Uterus (tissue), 4 donors: ENCODE results near the gene CLDN9. TPM values are rescaled to one million over a fixed set of nuclear protein-coding genes. Genes with fewer than 3 reads are reported as not detected.
A peak's percentile ranks its signal among the peaks of the same experiment; 100 is the strongest.

Experiments
- DNase-seq, 2 donors: peaks; one replicate each; pipeline ENCODE4 v3.0.0-alpha.2; 2019 to 2020
- H3K27ac ChIP-seq, 2 donors: fragments of 200-600 bp; sonication (generic); 1 replicate in 1 of 2; 2 replicates in 1 of 2; pipeline ENCODE4 v1.5.1; 2016 to 2018
- H3K27me3 ChIP-seq, 2 donors: fragments of 200-600 bp; sonication (generic); one replicate each; pipeline ENCODE4 v1.5.1; 2018 to 2019; ENCODE audit warnings: control low read depth in 1 of 2
- H3K36me3 ChIP-seq, 2 donors: fragments of 200-600 bp; sonication (generic); one replicate each; pipeline ENCODE4 v1.5.1; 2019; ENCODE audit warnings: control low read depth in 1 of 2
- H3K4me1 ChIP-seq, 2 donors: fragments of 200-600 bp; sonication (generic); one replicate each; pipeline ENCODE4 v1.5.1; 2018 to 2019; ENCODE audit warnings: control low read depth in 1 of 2
- H3K4me3 ChIP-seq, 2 donors: fragments of 200-600 bp; sonication (generic); 1 replicate in 1 of 2; 2 replicates in 1 of 2; pipeline ENCODE4 v1.5.1; 2018 to 2019; ENCODE audit warnings: mild to moderate bottlenecking in 1 of 2
- H3K9me3 ChIP-seq, 2 donors: fragments of 200-600 bp; sonication (generic); one replicate each; pipeline ENCODE4 v1.5.1; 2019; ENCODE audit warnings: control low read depth in 1 of 2
- POLR2A ChIP-seq, 2 donors: fragments of 450-650 bp; IDR thresholded peaks; one replicate each; pipeline ENCODE4 v1.6.1; 2016; ENCODE audit warnings: antibody characterized with exemption in 2 of 2, mild to moderate bottlenecking in 1 of 2, moderate library complexity in 1 of 2
- intact Hi-C: fragments of 100-400 bp; cut with DNase I; formaldehyde crosslinking; loops from one replicate; pipeline ENCODE4 v1.15.1; 2023; ENCODE audit warnings: low total_unique reads
- total RNA-seq, 4 donors: library from RNA; depleted of rRNA in 3 of 4; stranded (reverse); fragments of >200 nt in 3 of 4; gene quantifications; one replicate each; pipeline versions ENCODE4 v1.1.0 to v1.2.4, GENCODE V29; 2014 to 2023
- TF ChIP-seq, protein P1 (sequence below), 4 experiments: fragments of 200-600 bp in 2 of 4; fragments of 450-650 bp in 2 of 4; sonication (generic) in 2 of 4; IDR thresholded peaks; one replicate each; pipeline ENCODE4 v1.5.1; 2016 to 2019; ENCODE audit warnings: antibody characterized with exemption in 4 of 4, mild to moderate bottlenecking in 2 of 4, moderate library complexity in 1 of 4
- donor health status: DM: yes; HTN: yes; CAD: no.

CLDN9 gene
- total RNA-seq, 4 donors from 2014 or later: 0.21 to 1.8 TPM; not detected in 2

DNA sequence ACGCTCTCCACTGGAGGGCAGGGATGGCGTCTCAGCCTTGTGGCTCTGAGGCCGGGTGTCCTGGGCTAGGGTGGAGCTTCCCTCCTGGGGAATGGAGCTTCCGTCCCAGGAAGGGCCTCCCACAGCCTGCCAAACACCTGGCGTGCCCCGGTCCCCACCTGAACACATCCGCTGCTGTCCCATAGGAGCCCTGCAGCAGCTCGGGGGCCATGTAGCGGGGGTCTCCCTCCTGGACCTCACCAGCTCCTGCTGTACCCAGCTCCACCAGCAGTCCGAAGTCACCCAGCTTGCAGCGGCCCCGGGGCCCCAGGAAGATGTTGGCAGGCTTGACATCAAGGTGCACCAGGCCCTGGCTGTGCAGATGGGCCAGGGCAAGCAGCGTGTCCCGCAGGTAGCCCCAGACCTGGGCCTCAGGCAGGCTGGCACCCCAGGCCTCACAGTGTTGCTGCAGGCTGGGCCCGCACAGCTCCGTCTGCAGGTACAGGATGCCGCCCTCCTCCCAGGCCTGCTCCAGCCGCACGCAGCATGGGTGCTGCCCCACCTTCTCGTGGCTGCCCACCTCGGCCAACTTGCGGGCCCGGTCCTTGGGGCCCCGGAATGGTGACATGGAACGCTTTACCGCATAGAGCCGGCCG, 37.4 kb upstream of the CLDN9 start:
- intact Hi-C loops: no loop called here
- TF ChIP-seq, protein P1, sequence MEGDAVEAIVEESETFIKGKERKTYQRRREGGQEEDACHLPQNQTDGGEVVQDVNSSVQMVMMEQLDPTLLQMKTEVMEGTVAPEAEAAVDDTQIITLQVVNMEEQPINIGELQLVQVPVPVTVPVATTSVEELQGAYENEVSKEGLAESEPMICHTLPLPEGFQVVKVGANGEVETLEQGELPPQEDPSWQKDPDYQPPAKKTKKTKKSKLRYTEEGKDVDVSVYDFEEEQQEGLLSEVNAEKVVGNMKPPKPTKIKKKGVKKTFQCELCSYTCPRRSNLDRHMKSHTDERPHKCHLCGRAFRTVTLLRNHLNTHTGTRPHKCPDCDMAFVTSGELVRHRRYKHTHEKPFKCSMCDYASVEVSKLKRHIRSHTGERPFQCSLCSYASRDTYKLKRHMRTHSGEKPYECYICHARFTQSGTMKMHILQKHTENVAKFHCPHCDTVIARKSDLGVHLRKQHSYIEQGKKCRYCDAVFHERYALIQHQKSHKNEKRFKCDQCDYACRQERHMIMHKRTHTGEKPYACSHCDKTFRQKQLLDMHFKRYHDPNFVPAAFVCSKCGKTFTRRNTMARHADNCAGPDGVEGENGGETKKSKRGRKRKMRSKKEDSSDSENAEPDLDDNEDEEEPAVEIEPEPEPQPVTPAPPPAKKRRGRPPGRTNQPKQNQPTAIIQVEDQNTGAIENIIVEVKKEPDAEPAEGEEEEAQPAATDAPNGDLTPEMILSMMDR (IDR thresholded peaks at IDR 0.05): no peak
- TF ChIP-seq POLR2A (IDR thresholded peaks at IDR 0.05): no peak

DNA sequence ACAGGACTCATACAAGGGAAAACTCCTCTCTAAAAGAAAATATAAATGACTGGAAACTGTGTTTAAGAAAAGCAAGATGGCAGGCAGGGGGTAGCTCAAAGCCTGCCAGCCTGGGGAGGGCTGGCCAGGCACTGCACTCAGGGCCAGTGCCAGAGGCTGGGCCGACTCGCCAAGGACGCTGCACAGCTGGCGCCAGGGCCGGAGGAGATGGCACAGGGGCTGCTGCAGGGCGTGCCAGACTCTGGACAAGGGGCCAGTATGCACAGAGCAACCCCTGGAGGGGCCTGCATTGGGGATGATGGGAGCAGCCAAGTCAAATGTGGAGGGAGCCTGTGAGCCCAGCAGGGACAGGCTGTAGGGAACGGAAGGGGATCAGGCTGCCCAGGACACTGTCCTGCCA, 36.5 kb upstream of the CLDN9 start:
- intact Hi-C loops: no loop called here
- TF ChIP-seq POLR2A (IDR thresholded peaks at IDR 0.05): no peak
- TF ChIP-seq, protein P1 (IDR thresholded peaks at IDR 0.05): no peak
- no peaks in the 10 kb centered on the region for H3K27me3 ChIP-seq
- peaks cover 0 to 7% of the 10 kb centered on the region in 2 donors for H3K4me1 ChIP-seq
- H3K4me3 ChIP-seq: no peak overlapping the region
- H3K9me3 ChIP-seq: no peaks in the 10 kb centered on the region
- no peak for DNase-seq
- no peaks in the 10 kb centered on the region for H3K36me3 ChIP-seq
- H3K27ac ChIP-seq: no peak overlapping the region

More for the DNA sequence above, 37.4 kb upstream of the CLDN9 start:
- DNase-seq: no peak
- Histone ChIP-seq H3K36me3 (no peaks in the 10 kb centered on the region), H3K4me3 (no peak overlapping the region), H3K4me1 (peaks cover 0 to 12% of the 10 kb centered on the region in 2 donors), H3K9me3 (no peaks in the 10 kb centered on the region), H3K27ac (no peak overlapping the region), H3K27me3 (peaks cover 0 to under 1% of the 10 kb centered on the region in 2 donors)

DNA sequence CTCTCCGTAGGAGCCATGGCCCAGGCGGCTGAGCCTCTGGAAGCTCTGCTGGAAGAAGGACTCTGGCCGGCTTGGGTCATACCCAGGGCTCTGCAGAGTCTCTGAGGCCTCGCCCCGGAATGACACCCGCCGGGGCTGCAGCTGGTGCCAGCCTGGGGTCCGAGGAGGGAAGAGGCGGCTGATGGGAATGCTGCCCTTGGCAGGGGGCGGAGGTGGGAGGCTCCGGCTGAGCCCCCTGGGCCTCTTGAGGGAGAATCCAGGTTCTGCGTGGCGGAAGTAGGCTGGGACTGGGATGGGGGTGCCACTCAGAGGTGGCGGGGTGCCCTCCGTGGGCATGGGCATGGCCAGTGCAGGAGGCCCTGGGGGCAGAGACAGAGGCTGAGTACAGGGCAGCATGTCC, 36.0 kb upstream of the CLDN9 start:
- intact Hi-C loops: no loop called here
- Histone ChIP-seq H3K36me3 (no peaks in the 10 kb centered on the region), H3K4me1 (peaks cover 0 to 7% of the 10 kb centered on the region in 2 donors), H3K27ac (no peak overlapping the region), H3K4me3 (no peak overlapping the region), H3K27me3 (no peaks in the 10 kb centered on the region), H3K9me3 (no peaks in the 10 kb centered on the region)
- DNase-seq: no peak
- TF ChIP-seq POLR2A (IDR thresholded peaks at IDR 0.05): no peak
- TF ChIP-seq, protein P1 (IDR thresholded peaks at IDR 0.05): no peak

DNA sequence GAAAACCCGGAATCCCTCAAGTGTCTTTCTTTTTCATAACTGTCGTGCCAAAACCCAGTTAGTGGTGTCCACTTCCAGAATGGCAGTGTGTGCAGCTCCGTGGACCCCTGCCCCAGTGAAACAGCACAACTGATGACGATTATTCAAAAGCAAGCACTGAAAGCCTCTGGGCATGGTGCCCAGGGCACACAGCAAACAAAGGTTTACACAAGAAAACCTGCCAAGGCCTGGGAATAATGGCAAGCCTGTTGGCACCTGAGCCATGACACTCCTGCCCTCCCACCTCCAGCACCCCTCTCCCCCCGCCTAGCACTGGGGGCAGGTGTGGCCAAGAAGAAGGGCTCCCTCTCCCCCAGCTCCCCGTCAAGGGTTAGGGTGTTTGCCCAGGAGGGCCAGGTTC, 35.3 kb upstream of the CLDN9 start:
- no peak for TF ChIP-seq POLR2A (IDR thresholded peaks at IDR 0.05)
- TF ChIP-seq, protein P1 (IDR thresholded peaks at IDR 0.05): no peak
- no peak for DNase-seq
- Histone ChIP-seq H3K27ac (no peak overlapping the region), H3K4me3 (no peak overlapping the region), H3K9me3 (no peaks in the 10 kb centered on the region), H3K27me3 (no peaks in the 10 kb centered on the region), H3K4me1 (peaks cover 0 to 7% of the 10 kb centered on the region in 2 donors), H3K36me3 (no peaks in the 10 kb centered on the region)
- intact Hi-C loops: no loop called here

DNA sequence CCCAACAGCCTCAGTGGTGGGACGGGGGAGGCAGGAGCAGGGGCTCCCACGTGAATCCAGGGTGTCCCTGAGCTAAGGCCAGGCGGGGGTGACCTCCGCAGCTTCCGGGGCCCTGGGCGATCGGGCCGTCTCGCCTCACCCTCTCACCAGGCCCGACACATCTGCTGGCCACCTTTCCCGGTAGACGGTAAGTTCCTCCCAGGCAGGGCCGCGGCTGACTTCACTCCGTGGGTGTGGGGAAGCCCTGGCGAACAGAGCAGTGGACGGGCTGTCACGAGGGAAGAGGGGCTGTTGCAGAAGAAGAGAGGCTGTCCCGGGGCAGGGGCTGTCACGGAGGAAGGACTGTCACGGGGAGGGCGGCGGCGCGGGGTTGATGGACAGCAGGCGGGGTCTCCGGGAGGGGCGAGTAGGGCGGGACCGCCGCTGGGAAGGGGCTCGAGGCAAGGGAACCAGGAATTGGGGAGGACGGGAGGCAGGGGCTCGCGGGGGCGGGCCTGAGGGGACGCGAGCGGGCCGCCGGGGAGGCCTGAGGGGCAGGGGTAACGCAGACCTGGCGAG, 33.0 kb upstream of the CLDN9 start:
- no peak for DNase-seq
- Histone ChIP-seq H3K4me1 (peaks cover 0 to 13% of the 10 kb centered on the region in 2 donors), H3K36me3 (no peaks in the 10 kb centered on the region), H3K9me3 (no peaks in the 10 kb centered on the region), H3K4me3 (peak overlapping the region in 1 of 2 donors; percentile 78), H3K27me3 (no peaks in the 10 kb centered on the region), H3K27ac (no peak overlapping the region)
- intact Hi-C loops: no loop called here
- no peak for TF ChIP-seq POLR2A (IDR thresholded peaks at IDR 0.05)
- TF ChIP-seq, protein P1 (IDR thresholded peaks at IDR 0.05): no peak
